Placental pericyte (primary cell): ENCODE data around the gene WARS2. TPM values are rescaled to one million over a fixed set of nuclear protein-coding genes. Genes with fewer than 3 reads are reported as not detected.

Source experiments
- small RNA-seq: library from RNA; depleted of rRNA; stranded (forward); fragments of <200 nt; gene quantifications from one replicate; pipeline ENCODE3, GENCODE V24; 2012; ENCODE audit warnings: low replicate concordance
- total RNA-seq: library from RNA; depleted of rRNA; stranded (reverse); fragments of >200 nt; gene quantifications from 2 replicates; pipeline ENCODE4 v1.2.3, GENCODE V29; 2012

The WARS2 gene
- 16.9 and 23.8 TPM in 2 replicates for total RNA-seq

GRCh38 chr1:119140177-119141019 is at the start of gene WARS2:
WARS2 (minus strand) TSS chr1:119140653; CDS start chr1:119140644, 9 bp downstream.

GRCh38 chr1:118988186-118989005 is 152.1 kb downstream of the WARS2 start, which contains the start of gene TBX15:
TBX15 (minus strand) TSS chr1:118988343; CDS start chr1:118987795, 548 bp downstream.

Small RNAs within 50 kb of the gene (small RNA-seq; reads per million reads assigned to genes)
- not detected for gene AL139420.2

Other genes starting within 250 kb of the WARS2 start
- under 0.01 and 0.14 TPM in 2 replicates for gene TBX15, start 152.3 kb downstream of the WARS2 start, total RNA-seq
- not detected in 2 replicates for gene HAO2, start 228.1 kb upstream of the WARS2 start, total RNA-seq